GM18870 (cell line): ENCODE data around the gene MBTD1.
"Not testable (repeated sequence)": the region's sequence is repeated elsewhere in the genome, so short reads cannot be mapped to it uniquely, and the experiment has no call there.

Experiments used
- ATAC-seq: cut with Tn5 transposase; IDR thresholded peaks from one replicate; pipeline ENCODE4 v1.9.1; 2021; ENCODE audit warnings: moderate library complexity; ENCODE audit not compliant: unreplicated experiment

Gene MBTD1

DNA sequence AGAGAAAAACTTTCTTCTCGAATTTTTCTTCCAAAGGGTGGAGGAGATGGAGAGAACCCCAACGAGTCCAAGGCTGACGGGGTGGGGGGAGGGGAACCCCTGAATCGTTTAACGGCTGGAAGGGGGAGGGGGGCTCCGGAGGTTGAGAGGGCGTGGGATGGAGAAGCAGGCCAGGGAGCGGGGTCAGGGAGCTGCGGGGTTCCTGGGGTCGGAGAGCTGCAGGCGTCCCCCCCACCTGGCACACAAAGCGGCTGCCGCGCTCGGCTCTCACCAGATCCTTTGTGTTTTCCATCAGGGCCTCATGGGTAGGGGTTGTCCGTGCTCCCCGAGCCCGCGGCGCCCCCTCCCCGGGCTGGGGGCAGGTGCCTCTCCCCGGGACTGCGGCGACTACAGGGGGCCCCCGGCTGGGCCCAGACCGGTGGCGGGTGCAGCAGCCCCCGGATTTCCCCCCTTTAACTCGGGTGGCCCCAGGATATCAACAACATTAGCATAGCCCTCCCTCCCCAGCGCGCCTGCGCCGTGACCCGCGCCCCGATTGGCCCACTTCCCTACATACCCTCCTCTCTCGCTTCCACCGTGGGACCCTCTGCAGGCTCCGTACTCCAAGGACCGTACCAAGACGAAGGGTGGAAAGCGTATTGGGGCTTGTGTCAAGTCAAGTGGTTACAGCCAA is at the start of gene MBTD1:
MBTD1 (minus strand) TSS at position 486 of the 673 bp plus-strand sequence. CDS start 34,888 bp downstream, outside the sequence.
- ATAC-seq = peak; percentile 79

DNA sequence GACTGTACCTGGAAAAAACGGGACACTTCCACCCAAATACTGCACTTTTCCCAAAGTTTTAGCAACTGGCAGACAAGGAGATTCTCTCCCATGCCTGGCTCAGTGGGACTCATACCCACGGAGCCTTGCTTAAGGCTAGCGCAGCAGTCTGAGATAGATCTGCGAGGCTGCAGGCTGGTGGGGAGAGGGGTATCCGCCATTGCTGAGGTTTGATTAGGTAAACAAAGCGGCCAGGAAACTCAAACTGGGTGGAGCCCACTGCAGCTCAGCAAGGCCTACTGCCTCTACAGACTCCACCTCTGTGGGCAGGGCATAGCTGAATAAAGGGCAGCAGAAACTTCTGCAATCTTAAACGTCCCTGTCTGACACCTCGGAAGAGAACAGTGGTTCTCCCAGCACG is 45.3 kb upstream of the MBTD1 start:
- no peak for ATAC-seq

DNA sequence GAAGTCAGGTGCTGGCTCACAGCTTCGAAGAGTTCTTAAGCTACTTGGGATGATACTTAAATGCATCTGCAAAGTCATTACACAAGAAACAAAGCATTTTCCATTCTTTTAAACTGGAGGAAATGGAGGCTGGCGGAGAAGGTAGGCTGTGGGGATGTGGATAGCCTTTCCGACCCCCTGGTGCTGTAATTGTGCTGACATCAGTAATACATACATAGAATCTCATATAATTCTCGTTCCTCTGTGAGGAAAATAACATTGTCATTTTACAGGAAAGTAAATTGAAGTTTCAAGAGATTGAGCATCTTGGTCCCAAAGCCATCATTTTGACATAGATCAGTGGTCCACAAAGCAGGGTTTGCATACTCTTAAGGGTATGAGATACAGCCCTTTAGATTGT is 40.0 kb upstream of the MBTD1 start:
- ATAC-seq = no peak

DNA sequence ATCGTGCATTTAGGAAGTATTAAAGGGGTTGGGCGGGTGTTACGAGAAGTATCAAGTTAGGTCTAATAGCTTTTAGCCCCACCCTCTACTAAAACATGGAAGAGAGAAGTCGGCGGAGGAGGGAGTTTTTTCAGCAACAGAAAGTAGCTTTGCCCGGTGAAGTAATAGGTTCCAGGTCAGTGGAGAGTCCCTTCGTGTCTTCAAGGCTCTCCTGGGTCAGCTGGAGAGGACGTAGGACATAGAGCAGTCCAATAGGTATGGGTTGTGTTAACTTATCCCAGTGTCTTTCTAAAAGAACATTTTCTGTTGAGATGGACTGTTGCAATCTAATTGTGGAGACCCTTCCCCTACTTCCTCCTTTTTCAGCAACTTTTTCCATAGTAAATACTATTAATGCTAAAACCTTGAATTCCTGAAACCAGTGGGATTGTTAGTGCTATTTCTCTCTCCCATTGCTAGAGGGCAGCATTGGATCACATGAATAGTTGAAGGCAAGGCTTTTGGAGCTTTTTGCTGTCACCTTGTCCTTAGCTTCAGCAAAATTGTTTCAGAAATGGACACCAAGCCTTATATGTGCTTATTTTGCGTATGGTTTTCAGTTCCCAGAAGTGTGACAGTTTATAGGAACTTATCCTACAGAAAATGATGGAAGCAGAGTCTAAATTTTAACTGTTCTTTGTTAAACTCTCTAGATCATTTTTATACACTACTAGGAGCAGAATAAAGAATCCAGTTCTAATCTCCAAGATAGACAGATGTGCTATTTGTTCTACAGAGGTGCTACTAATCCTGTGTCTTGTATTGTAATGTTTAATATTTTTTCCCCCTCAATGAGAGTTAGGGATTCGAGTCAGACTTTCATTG is 38.9 kb upstream of the MBTD1 start:
- no peak for ATAC-seq

DNA sequence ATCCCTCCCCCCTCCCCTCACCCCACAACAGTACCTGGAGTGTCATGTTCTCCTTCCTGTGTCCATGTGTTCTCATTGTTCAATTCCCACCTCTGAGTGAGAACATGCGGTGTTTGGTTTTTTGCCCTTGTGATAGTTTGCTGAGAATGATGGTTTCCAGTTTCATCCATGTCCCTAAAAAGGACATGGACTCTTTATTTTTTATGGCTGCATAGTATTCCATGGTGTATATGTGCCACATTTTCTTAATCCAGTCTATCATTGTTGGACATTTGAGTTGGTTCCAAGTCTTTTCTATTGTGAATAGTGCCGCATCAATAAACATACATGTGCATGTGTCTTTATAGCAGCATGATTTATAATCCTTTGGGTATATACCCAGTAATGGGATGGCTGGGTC is 34.5 kb upstream of the MBTD1 start:
- not testable (repeated sequence) for ATAC-seq

DNA sequence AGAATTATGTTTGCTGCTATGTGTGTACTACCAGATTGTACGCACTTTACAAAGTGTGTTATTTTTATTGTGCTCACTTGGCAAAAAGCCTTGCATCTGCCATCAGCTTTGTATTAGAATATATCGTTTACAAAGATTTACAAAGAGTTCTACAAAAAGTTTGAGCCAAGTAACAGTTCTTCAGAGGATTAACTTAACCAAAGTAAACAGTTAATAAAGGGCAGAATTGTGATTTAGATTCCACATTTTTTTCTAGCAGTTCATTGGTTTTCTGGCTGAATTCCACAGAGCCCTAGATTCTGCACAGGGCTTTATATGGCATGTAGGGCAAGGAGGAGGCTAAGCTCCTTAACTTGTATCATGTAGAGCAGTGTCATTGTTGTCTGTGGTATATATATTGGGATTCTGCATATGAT is 29.9 kb upstream of the MBTD1 start:
- no peak for ATAC-seq

DNA sequence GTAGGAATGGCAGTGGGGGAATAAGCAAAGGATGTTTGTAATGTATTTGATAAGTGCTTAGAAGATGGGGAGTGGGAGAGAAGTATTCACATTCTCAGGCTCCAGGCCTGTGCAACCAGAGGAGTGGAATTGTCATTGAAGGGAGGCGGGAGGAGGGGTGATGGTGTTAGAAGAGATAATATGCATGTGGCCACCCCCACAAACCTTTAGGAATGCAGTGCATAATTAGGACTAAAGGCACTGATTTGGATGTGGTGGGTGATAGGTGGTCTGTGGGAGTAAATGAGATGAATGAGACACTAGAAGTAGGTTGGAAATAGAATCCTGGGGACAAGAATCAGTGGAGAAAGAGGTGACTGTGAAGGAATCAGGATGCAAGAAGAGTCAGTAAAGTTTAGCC is 27.6 kb upstream of the MBTD1 start:
- ATAC-seq = no peak

DNA sequence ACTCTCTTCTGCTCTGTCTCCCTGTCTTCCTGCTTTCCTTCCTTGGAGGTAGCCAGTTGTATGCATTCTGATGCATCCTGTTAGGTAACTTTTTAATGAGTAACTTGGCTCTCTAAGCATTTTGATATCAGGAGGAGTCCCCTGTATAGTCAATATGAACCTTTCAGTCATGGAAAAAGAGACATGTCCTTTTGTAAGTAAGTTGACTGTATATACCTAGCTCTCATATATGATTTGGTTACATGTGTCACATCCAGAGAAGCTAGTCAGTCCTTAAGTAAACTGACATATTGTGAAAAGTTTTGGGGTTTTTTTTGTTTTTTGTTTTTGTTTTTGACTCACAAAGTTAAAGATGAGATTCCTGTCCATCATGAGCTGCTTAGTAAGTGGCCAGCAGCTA is 19.3 kb upstream of the MBTD1 start:
- no peak for ATAC-seq

DNA sequence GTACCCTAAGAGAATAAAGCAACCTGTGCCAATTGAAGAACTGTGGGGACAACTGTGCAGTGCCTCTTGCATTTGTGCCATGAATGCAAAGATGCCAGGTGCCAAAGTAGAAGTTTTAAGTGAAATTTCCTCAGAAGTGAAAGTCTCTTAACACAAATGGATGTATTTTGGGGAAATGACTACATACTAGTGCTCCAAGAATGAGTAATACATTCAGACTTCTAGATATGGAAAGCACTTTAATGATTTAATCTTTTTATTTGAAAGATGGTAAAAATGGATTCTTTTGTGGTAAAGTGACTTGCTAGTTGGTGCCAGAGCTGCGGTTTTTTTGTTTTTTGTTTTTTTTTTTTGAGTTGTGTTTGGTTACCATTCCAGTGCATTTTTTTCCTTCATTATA is 15.5 kb upstream of the MBTD1 start:
- peak; percentile 44 for ATAC-seq

DNA sequence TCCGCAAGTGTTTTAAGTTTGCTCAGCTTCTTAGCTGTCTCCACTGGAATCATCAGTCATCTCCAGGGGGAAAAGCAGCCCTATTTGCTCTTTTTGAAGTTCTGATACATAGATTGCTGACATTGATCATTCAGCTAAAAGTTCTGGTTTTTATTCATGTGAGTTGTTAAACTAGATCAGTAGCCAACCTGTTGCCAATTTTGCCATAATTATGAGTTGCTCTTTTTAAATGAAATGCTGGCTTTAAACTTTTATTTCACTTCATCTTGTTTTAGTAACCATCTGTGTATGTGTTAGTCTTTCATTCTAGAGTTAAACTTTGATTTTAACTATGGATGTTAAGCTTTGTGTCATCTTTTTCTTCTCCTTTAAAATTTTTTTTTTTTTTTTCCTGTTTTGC is 13.0 kb upstream of the MBTD1 start:
- ATAC-seq = no peak

DNA sequence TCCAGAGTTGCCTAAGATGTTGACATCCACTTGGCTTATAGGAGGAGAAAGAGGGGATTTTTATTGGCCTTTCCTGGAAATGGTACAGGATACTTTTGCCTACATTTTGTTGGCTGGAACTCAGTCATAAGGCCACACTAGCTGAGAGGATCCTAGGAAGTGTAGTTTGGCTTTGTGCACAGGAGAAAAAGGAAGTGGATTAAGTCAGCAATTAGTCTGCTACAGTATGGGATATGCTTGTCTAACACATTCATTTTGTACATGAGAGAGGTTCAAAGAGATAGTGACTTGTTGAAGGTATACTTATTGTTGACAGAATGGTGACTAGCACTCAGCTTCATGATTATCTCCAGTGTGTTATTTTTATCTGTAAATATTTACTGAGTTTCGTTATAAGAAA is 10.8 kb upstream of the MBTD1 start:
- no peak for ATAC-seq

DNA sequence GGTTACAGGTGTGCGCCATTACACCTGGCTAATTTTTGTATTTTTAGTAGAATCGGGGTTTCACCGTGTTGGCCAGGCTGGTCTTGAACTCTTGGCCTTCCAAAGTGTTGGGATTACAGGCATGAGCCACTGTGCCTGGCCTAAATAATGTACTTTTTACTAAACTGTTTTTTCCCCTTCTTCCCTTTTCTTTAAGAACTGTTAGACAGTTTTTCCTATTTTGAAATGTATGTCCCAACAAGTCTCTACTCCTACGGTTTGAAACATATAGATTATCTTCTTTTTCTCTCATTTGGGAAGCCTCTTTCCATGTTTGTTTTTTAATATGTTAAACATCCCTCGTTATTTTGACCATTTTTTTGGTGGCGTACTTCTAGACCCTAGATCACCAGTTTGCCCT is 10.1 kb upstream of the MBTD1 start:
- ATAC-seq = no peak

DNA sequence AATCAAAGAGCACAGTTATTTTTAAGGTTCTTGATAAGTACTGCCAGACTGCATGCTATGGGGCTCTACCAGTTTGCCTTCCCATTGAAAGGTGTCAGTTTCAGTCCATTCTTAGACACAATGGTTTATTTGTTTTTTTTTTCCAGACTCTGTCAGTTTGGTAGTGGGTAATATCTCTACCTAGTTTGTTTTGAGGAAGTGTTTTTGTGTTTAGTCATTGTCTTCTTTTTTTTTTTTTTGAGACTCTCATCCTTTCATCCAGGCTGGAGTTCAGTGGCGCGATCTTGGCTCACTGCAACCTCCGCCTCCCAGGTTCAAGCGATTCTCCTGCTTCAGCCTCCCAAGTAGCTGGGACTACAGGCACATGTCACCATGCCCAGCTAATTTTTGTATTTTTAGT is 4.6 kb upstream of the MBTD1 start:
- ATAC-seq = not testable (repeated sequence)

DNA sequence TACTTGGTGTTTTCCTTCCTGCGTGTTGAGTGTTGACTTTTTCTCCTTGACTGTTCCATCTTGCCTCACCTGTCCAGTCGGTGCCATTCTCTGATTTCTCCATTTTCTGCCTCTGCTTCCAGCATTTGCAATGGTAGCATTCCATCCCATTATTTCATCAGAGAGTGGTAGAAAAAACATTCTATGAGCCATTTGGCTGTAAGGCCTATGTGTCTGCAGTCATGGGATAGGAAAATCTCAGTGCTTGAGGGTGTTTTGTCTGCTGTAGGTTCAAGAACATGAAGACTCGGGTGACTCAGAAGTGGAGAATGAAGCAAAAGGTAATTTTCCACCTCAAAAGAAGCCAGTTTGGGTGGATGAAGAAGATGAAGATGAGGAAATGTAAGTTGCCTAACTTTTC is 3.2 kb upstream of the MBTD1 start:
- ATAC-seq = no peak

DNA sequence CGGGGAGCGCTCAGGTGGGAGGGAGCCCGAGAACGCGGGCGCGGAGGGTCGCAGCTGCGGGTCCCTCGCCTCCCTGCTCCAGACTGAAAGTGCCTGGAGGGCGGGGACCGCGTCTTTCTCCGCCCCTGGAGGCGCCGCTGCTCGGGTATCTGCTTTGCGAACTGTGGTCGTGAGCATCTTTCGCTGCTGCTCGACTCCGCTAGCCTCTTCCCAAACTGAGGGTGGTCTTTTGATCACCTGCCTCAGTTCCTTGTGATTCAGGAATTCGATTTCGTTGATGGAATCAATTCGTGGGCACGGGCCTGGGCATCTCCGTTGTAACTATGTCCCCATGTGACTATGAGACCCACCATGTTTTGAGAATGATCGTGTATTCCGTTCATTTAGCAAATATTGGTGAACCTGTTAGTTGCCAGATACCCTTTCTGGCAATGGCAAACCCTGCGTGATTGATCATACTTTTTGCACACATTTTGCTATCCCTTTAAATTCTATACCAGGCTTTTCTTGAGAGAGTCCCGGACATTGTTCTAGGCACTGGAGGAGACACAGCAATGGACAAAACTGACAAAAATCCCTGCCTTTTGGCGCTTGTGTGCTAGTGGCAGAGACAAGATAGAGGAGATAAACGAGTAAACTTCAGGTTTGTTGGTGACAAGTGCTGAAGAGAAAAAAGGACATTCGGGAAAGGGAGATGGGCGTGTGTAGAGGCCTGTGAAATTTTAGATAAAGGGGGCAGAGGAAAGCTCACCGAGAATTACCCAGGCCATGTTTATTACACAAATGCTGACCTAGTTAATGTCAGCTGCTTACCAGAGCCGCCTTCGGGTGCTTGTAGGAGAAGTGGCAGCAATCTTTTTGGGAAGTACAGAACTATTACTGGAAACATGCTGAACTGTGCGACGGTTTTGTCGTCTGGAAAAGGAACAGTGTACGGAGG is 1.4 kb upstream of the MBTD1 start:
- ATAC-seq = no peak

DNA sequence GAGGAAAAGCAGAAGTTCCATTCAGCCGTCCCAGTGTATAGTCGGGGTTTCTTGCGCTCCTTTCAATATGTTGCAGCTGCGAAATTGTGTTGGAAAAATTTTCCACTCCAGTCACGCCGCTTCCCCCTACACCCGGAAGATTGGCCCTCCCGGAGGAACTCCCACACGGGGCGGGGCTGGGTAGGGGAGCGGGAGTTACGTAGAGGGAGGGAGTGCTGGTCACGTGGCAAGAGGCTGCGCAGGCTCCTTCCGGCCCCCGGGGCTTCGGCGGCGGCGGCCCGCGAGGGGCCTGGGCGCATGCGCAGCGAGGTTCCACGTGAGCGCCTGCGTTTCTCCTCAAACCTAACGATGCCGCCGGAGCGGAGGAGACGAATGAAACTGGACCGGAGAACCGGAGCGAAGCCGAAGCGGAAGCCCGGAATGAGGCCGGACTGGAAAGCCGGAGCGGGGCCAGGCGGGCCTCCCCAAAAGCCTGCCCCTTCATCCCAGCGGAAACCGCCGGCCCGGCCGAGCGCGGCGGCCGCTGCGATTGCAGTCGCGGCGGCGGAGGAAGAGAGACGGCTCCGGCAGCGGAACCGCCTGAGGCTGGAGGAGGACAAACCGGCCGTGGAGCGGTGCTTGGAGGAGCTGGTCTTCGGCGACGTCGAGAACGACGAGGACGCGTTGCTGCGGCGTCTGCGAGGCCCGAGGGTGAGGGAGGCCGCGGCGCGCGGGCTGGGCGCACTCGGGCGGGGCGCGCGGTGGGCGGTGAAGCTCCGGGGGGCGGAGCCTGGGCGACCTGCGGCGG is 581 bp upstream of the MBTD1 start, which contains the start of gene UTP18:
UTP18 (plus strand) TSS at position 310 of the 787 bp plus-strand sequence; CDS start at position 349, 39 bp downstream.
- ATAC-seq = peak; percentile 56

DNA sequence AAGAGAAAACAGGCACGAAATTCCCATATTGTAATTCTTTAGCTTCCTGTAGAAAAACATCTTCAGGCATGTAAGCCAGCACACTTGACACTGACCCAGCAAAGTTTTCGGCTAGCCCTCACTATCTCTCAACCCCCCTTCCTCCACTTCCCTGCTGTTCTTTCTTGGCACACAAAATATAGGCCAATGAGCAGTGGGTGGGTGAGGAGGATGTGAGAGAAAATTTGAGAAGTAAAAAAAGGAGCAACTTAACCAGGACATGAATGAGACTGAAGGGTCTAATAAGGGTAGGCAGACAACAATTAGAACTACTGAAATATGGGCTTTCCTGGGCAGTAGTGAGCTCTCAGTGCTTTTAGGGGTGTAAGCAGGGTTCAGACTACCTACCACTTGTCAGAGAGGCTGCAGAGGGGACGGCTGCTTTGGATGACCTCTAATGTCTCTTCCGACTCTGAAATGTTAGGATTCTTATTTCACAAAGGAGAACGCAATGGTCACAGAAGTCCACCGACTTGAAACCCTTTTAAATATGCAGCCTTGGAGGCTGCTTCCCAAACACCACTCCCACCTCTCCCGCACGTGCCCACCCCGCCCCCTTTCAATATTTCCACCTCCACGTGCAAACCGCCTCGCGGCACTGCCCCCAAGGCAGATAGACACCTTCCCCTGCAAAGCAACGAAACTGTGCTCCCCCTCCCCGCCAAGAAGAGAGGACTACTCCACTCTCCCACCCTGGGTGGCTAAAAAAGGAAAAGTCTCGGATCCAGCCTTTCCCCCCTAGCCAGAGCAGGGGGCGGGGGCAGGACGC is 889 bp downstream of the MBTD1 start:
- ATAC-seq = no peak

DNA sequence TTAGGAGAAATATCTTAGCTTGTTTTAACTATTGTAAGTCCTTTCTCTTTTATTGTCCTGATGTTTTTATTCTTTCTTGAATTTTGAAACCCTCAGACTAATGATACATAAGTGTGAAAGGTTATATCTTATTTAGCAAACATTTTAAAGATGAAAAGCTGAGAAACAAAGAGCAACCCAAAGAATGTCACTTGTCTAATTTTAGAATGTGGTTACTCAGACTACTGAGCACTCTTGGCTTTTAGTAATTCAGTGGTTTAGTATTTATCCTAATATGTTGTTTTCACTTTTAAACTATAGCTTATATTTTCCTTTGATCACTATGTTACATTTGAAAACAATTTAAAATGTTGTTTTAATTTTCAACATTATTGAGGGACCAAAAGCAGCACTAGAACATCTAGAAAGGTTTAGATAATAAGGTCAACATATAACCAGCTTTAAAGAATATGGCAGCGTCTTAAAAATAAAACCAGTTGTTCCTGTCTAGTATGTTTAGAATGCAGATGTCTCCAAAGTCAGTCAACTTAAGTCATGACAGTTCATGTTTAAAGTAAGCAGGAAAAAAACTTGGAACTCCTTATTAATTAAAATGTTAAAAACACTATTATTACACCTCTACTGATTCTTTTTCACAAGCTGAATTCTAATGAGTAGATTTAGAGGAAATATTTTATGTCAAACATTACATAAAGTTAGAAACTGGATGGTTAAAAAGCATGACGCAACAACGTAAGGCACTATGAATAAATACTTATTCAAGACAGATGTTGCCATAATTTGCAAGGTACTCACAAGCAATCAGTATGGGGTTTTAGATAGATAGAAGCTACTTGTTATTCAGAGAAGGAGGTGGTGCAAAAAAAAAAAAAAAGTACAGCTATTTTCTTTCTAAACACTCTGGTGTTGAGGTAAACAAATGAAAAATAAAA is 2.4 kb downstream of the MBTD1 start:
- ATAC-seq = no peak
